Measurements from ENCODE around the gene FOXP3.

GRCh38 chrX:49287665-49288064, 23.2 kb upstream of the FOXP3 start:
- TF ChIP-seq POLR2A (IDR thresholded peaks at IDR 0.05; ENCODE audit: low read length), result no peak
- TF ChIP-seq GATA1 (IDR thresholded peaks at IDR 0.05; ENCODE audit: low read depth, low read length), result no peak
